HG03139 (cell line): ENCODE measurements around the gene KLHL30.

Source experiments
- ATAC-seq: cut with Tn5 transposase; IDR thresholded peaks from one replicate; pipeline ENCODE4 v1.9.1; 2021; ENCODE audit not compliant: unreplicated experiment

Gene KLHL30

DNA sequence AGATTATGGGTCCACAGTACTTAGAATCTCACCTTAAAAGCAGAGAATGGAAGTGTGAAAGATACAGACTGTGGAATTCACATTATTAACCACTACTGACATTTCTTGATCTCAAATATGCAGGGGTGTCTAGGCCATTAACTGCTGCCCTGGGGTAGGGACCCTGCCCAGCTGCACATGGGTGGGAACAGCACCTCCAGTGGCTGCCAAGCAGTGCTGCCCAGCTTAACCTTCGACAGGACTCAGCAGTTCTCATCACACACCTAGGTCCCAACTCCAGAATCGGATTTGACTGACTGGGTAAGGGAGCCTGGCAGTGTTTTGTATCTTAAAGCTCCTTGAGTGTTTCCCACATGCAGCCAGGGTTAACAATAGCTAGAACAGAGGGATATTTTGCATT, 35.2 kb downstream of the KLHL30 start:
- ATAC-seq: no peak

DNA sequence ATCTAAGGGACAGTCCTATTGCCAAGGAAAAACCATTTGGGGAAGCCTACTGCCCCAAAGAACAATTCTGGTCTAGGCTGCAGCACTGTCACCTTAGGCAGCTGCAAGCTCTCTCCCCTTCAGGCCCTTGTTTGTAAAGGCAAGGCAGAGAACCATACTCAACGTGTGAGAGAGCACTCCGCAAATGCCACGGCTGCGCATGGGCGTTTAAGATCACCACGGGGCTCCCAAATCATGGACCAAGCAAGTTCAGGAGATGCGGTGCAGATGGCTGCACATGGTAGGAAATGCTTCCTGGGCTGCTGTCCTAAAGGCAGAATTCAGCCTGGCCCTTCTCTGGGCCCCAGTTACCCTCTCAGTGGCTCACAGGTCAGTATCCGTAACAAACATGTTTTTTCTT, 35.8 kb downstream of the KLHL30 start:
- ATAC-seq: no peak

DNA sequence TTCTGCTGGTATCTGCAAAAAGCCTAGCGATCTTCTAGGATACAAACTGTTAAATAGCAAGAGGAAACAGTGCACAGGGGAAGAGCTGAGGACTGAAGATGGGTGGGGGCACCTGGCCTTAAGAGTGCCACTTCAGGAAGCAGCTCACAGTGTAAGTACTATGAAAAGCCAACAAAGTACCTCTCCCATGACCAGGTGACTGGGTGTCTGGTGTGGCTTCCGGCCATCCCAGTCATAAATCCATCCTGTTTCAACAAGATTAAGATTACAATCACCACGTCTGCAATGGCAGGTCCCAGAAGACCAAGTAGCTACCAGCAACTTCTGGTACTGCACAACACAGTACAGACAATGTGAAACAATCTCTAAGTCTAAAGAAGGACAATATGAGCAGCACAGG, 36.2 kb downstream of the KLHL30 start:
- ATAC-seq: no peak

DNA sequence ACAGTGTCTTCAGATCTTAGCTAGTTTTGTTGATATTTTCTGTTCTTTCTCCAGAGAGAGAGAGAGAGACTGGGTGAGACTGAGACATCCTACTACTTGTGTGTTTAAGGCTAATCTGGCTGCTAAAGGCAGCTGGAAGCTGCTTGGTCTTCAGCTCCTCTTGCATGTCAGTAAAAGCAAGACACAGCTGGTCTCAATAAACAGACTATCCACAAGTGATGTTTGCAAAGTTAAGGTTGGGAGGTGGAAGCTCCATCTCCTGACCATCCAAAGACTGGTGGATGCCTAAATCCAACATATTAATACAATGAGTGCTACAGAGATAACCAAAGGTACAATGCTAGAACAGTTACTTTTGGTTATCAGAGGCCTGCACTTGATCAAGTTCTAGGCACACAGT, 38.1 kb downstream of the KLHL30 start:
- no peak for ATAC-seq

DNA sequence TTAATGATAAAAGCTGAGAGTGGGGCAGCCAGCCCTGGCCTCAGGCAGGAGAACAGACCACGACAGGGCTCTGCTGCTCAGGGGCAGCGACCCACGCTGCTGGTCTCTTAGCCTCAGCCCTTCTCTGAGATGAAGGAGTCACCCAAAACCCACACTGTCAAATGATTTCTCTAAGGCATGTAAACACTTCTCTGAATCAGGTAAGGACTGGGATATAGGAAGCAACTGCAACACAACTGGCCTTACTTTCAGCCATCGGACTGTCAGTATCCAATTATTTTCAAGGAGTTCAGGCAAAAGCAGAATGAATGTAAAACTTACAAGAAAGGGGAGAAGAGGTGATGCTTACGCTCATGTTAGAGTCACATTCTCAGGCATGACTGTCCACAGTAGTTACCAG, 42.1 kb downstream of the KLHL30 start:
- no peak for ATAC-seq

DNA sequence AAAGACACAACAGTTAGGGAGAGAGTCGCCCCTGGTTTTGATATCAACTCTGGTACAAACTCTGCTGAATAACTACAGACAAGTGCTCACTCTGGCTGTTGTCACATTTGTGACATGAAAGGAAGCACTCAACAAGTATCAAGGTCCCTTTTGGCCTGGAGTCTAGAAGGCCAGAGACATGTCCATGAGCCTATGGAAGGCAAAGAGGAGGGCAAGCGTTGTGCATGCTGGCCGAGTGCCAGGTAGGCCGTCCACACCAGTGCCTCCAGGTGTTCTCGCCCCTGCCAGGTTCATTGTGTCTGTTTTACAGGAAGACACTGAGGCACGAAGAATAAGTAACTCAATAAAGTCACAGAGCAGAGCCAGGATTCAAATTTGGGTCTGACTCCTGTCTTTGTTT, 43.9 kb downstream of the KLHL30 start:
- ATAC-seq: no peak

DNA sequence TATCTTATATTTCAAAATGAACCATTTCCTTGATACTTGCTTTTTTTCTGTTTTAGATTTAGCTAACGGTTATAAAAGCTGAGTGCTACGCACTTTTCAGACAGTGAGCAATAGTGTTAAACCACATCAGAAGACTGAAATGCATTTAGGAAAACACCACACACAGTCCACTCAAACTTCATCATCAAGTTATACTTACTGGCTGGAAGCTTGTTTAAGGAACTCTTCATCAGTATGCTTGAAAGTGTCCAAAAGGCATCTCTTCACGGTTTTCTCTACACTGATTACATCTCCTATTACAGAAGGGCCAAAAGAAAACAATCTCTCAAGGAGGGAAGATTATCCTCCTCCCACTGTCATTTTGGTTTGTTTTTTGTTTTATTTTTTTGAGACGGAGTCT, 45.4 kb downstream of the KLHL30 start:
- ATAC-seq: no peak

DNA sequence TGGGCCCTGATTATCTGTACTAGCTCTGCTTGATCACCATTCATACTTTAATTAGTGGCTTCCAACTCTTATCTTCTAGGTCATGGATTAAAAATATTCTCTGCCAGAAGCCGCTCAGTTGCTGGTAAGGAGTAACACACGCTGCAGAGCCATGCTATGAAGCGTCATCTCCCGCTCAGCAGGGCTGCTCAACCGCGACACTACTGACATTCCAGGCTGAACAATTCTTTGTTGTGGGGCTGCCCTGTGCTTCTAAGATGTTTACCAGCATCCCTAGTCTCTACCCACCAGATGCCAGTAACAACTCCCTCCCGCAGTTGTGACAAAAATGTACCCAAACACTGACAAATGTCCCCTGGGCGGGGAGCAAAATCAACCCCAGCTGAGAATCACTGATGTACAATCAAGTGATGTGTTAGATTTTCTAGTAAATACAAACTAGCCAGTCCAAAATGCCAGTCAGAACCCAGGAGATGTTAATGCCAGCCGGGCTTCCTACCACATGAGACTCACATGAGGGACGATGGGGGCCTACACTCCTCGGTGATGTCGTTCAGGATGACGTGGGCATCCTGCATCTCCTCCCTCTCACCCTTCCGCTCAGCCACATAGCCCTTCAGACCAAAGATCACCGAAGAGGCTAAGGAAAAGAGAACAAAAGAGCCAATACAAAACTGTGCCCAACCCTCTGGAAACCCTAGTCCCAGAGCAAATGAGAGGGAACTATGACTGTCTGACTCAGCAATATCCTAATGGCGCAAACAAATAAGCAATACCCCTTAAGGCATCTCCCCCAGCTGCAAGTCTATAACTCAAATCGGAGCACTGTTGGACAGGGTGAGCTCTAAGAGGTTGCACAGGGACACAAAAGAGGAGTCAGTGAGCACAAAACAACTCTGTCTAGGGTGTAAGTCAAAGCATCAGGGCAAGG, 49.4 kb downstream of the KLHL30 start:
- no peak for ATAC-seq

DNA sequence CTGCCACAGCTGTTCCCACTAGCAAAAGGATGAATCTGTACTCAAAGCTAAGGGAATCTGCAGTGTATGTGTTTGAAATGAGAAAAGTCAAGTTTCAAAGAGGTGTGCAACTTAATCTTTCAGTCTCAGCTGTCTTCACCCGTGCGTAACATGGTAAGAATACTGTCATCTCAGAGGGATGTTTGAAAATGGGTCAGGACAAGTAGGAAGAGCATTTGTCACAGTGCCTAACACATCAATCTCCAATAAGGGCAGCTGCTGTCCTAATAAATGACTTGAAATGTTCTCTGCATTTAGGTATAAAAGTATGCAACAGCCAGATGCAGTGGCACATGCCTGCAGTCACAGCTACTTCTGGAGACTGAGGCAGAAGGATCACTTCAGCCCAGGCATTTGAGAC, 52.0 kb downstream of the KLHL30 start:
- ATAC-seq: no peak
